Sigmoid colon (tissue), 4 donors: ENCODE data around the gene ALX4.

Source experiments
- CTCF ChIP-seq, 4 experiments: fragments of 450-650 bp in 3 of 4; fragments of 200-600 bp in 1 of 4; IDR thresholded peaks; one replicate each; pipeline ENCODE4 v1.5.1; 2016 to 2019; ENCODE audit warnings: antibody characterized with exemption in 4 of 4, mild to moderate bottlenecking in 3 of 4, moderate library complexity in 2 of 4
- EP300 ChIP-seq, 4 donors: sonication (generic); formaldehyde crosslinking; IDR thresholded peaks; one replicate each; pipeline ENCODE4 v1.6.1; 2017; ENCODE audit warnings: antibody characterized with exemption in 4 of 4
- POLR2A ChIP-seq, 2 donors: fragments of 450-650 bp; IDR thresholded peaks; one replicate each; pipeline ENCODE4 v1.6.1; 2016; ENCODE audit warnings: antibody characterized with exemption in 2 of 2, mild to moderate bottlenecking in 2 of 2, moderate library complexity in 2 of 2

GRCh38 chr11:44269369-44270351, 40.3 kb downstream of the ALX4 start:
- TF ChIP-seq EP300 (IDR thresholded peaks at IDR 0.05) = no peak
- no peak for TF ChIP-seq CTCF (IDR thresholded peaks at IDR 0.05)
- TF ChIP-seq POLR2A (IDR thresholded peaks at IDR 0.05) = no peak
